NCI-H69 (cell line): Measurements from ENCODE around the gene HDHD3.
"Not testable (repeated sequence)": the region's sequence is repeated elsewhere in the genome, so short reads cannot be mapped to it uniquely, and the experiment has no call there.

Experiments used
- DNase-seq: peaks from one replicate; lab custom pipeline; 2025; lab: John Stamatoyannopoulos, UW

The HDHD3 gene

GRCh38 chr9:113376634-113377567 lies at the start of gene HDHD3:
Gene HDHD3 (minus strand): TSS chr9:113376986. CDS start chr9:113374354, 2,632 bp downstream.
- DNase-seq: peak; percentile 93

DNA sequence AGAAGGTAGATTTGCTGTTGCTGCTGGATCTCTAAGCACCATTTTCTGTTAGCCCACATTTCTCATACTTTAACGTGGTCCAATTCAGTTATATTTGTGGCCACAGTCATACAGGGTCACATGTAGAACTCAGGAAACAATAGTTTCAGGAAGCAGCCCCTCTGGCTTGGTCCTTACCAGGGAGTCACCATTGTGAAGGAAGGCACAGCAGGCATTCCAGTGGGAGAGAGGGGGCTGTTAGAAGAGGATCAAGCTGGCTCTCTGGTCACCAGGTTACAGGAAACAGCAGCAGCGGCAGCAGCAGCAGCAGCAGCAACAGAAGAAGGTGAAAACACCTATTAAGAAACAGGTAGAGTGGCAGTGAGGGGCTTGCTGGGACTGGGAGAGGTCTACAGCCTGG lies 48.3 kb upstream of the HDHD3 start:
- DNase-seq: peak; percentile 38

GRCh38 chr9:113421726-113422125 lies 44.9 kb upstream of the HDHD3 start:
- no peak for DNase-seq

DNA sequence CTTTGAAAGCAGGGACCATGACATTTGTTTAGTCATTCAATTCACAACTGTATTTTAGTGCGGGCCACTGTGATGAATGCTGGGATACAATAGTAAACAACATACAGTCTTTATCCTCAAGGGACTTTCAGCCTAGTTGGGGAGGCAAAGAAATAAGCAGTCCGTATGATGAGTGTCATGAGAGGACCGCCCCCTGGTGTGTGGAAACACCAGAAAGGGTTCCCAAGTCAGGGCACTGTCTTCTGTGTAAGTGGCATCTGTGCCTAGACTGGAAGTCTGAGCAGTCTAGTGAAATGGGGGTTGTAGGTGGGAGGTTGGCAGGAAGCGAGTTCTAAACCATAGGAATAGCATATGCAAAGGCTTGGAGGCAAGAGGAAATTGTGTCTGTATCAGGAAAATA lies 40.6 kb upstream of the HDHD3 start:
- DNase-seq: peak; percentile 9

DNA sequence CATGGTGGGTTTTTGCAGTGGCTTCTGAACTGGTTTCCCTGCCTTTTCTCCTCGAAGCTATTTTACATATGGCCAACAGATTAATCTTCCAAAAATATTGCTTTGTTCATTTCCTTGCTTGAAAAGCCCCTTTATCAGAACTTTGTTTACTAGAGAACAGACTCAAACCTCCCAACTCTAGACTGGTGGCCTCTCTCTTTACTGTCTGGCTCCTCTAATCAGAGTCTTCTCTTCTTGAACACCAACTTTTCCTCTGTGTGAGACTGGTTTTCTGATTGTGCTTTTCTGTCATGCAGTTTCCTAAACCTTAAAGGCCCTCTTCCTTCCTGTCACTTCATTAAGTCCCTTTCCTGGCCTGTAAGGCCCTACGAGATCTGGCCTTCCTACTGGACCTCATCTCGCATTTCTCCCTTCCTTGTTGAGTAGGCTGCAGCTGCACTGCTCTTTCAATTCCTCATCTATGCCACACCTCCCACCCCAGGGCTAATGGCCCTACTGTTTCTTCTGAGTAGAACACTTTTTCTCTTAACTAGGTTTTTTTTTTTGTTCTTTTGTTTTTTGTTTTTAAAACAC lies 39.4 kb upstream of the HDHD3 start:
- DNase-seq: no peak

DNA sequence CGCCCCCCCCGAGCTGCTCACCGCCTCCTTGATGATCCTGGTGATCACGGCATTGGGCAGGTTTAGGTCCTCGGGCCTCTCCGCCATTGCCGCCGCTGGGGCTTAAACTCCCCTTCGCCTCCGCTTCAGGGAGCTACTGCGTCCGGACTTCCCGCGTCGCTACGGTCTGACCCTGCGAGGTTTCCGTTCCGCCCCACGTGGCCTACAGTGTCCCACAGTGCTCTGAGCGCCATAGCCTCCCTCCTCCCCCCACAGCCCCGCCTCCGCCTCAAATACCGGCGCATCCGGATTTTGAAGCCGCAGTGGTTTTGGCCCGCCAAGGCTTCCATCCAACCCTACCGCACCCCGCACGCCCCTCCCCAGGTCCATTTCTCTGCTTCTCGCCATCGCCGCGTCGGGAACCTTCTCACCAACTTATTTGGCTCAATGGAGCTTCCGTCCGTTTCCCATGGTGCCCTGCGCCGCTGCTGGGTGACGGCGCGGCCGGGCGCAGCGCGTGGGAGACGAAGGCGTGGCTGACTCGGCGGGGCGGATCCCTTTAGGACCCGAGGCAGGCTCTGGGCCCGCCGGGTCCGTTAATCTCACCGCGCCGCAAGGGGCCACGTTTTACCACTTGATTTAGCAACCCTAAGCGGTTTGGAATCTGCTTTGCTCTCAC lies 33.5 kb upstream of the HDHD3 start, which contains the start of the genes C9orf43 and POLE3:
C9orf43 (plus strand) TSS at position 541 of the 658 bp plus-strand sequence. CDS start 2,747 bp downstream, outside the sequence.
POLE3 (minus strand) TSS at position 469 of the 658 bp plus-strand sequence; CDS start at position 87, 382 bp downstream.
- DNase-seq: peak; percentile 99

- no peak for DNase-seq
Observed at GRCh38 chr9:113409883-113410206, 33.1 kb upstream of the HDHD3 start.

- DNase-seq: no peak
Observed at GRCh38 chr9:113409481-113409880, 32.7 kb upstream of the HDHD3 start.

DNA sequence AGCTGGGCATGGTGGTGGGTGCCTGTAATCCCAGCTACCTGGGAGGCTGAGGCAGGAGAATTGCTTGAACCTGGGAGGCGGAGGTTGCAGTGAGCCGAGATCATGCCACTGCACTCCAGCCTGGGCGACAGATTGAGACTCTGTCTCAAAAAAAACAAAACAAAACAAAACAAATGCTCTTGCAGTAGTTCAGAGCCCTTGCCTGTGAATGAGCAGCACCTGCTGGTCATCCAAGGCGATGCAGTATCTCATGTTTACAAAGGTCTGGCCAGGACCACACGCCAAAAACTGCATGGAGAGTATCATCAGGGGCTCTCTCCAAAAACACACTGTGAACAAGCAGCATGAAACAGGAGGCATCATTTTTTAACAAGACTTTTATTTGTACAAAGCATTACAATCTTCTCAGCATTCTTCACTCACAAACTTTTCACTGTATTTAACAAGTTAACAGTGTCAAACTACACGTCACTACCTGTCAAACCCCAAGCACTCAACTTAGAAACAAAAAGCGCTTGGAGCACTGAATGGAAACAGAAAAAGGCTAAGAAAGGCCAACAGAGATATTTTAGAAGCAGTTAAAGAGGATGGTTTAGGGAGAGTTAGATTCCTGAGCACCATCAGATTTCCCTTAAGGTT lies 30.2 kb upstream of the HDHD3 start:
- DNase-seq: peak; percentile 76

DNA sequence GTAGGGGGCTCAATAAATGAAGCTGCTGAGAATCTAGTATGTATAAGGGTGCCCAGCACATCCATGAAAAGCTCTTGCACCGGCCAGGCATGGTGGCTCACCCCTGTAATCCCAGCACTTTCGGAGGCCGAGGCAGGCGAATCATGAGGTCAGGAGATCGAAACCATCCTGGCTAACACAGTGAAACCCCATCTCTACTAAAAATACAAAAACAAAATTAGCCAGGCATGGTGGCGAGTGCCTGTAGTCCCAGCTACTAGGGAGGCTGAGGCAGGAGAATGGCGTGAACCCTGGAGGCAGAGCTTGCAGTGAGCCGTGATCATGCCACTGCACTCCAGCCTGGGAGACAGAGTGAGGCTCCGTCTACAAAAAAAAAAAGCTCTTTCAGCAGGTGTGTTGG lies 29.6 kb upstream of the HDHD3 start:
- DNase-seq: not testable (repeated sequence)

DNA sequence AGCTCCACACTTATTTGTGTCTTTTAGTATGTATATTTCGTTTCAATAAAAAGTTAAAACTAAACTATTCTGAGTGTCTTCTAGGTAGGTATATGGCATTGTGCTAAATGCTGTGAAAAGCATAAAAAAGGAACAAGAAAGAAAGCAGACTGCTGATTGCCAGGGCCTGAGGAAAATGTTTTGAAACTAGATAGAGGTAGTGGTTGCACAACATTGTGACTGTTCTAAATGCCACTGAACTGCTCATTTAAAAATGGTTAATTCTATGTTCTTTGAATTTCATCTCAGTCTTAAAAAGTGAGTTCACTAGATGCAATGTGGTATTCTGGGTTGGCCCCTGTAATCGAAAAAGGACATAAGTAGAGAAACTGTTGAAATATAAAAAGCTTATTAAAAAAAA lies 26.9 kb upstream of the HDHD3 start:
- no peak for DNase-seq

DNA sequence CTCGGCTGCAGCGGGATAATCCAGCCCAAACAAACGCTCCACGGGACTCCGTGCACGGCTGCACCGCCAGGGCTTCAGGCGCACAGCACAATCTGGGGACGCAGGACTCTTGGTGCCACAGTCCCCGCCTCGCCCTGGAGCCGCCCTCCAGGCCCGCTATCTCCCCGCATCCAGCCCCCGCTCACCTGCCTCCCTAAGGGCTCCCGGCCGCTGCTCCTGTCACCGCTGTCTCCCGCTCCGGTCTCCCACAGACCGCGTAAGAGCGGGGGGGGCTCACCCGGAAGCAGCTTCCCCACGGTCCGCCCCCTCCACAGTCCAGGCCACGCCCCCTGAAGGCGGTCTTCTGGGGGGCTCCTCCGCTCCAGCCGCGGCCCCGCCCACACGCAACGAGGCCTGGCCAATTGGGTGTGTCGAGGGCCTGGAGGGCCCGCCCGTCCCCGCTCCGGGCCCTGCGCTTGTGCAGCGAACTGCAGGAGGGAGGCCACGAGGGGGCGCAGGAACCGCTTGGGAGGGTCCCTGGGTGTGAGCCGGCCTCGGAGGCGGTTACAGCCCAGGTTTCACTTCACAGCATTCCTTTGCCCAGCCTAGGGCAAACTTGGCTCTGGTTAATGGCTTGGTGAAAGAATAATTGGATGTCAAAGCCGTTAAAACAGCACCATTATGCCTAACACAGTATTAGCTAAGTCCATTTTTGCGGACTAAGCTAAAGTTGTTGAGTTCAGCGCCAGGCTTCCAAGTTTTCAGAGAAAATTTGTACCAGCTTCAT lies 24.4 kb upstream of the HDHD3 start, which contains the start of gene ALAD:
ALAD (minus strand) TSS at position 258 of the 766 bp plus-strand sequence. CDS start 7,725 bp downstream, outside the sequence.
- DNase-seq: peak; percentile 100

DNA sequence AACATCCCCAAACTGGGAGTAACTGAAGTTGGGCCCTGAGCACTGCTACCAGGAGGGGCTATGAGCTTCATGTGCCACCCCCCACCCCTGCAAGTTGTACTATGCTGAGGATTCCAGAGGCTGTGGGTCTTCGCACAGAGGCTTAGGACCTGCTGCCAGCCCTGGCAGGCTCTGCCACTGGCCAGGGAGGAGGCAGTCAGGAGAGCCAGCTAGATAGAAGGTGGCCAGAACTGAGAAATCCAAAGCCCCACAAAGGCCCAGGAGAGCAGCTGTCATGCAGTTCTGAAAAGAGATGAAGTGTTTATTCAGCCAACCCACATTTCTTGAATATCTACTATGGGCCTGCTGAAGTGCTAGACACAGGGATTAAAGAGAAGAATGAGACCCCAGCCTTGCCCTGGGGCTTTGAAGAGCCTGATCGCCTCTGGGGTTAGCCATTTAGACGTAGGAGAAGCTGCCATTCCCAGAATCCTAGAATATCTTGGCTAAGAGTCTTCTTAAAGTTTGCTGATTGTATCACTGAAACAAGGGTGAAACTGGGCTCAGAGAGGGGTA lies 22.9 kb upstream of the HDHD3 start:
- no peak for DNase-seq

GRCh38 chr9:113398796-113399195 lies 22.0 kb upstream of the HDHD3 start:
- DNase-seq: no peak

DNA sequence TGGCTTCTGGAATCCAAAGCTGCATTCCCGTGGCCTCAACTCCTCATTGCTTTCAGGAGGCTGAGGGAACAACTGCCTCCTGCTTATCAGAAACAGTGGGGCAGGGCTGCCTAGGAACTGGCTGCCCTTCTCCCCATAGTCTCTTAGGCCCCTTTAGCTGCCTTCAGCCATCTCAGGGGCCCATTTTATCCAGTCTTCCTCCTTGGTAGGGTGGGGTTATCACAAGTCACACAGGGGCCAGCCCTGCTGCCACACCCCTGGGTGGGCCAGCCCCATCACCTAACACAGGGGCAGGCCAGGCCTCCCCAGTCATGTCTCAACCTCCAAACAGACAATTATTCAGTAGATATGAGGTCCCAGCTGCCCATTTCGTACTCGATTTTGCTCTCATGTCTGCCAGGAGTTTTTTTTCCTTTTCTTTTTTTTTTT lies 20.4 kb upstream of the HDHD3 start:
- no peak for DNase-seq

GRCh38 chr9:113395000-113395861 lies 18.4 kb upstream of the HDHD3 start:
- DNase-seq: no peak

DNA sequence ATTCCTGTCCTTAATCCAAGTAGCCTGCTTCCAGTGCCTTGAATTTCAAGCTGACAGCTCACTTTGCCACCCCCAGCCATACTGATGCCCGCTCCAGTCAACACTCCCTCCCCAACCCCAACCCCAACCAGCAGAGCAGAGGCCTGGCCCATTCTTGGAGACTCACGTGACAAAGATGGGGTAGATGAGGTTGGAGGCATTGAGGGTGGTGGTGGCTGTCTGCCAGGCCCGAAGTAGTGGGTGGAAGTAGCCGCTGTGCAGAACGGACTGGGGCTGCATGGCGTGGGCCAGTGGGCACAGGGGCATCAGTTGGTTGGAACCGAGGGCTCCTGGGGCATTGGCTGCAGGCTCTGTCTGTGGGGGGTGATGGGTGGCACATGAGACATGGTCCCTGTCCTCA lies 16.5 kb upstream of the HDHD3 start:
- no peak for DNase-seq

DNA sequence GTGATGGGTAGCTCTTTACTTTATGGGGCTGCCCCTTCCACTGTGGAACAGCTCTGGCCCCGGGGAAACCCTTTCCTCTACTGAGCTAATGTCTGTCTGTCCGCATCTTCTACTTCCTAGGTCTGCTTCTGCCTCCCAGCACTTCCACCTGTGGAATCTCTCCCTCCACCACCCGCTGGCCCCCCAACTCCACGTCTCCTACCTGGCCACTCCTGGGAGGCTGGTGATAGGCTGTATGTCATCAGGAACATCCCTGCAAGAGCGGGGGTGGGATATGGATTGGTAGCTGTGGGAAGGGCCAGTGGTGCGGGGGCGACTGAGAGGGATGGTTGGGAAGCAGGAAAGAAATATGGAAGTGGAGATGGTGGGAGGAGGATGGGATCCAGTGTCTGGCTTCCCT lies 15.1 kb upstream of the HDHD3 start:
- no peak for DNase-seq

DNA sequence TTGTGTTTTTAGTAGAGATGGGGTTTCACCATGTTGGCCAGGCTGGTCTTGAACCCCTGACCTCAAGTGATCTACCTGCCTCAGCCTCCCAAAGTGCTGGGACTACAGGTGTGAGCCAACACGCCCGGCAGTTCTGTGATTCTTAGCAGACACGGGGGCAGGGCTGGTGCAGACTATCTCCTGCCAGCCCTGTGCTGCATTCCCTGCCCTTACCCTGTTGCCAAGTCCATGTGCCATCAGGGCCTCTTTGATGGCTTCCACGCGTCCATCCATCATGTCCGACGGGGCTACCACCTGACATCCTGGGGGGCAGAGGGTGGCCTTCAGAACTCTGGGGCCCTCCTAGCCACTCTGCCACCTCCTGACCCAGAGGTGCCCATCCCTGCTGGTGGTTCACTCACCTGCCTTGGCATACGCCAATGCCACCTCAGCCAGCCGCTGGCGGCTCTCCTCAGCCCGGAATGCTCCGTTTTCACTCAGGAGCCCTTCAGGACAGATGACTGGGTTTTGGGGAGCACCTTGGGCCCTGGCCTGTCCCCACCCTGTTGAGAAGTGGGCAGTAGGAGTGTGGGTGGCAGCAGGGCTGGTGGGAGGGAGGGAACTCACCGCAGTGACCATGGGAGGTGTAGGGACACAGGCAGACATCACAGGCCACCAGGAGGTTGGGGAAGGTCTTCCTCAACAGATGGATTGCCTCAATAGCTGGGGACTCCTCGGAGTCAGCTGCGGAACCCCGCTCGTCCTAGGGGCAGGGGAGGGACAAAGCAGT lies 13.6 kb upstream of the HDHD3 start:
- no peak for DNase-seq
